Skin epidermis (tissue), 12 donors: ENCODE measurements around the gene CORO1C.
A peak's percentile ranks its signal among the peaks of the same experiment; 100 is the strongest.
"Not testable (repeated sequence)": the region's sequence is repeated elsewhere in the genome, so short reads cannot be mapped to it uniquely, and the experiment has no call there.

ENCODE experiments used
- H3K27ac ChIP-seq, 21 experiments: fragments of 200-600 bp; sonication (generic) in 11 of 21; one replicate each; pipeline ENCODE4 v1.5.0; 2020; ENCODE audit warnings: mild to moderate bottlenecking in 3 of 21, inconsistent platforms in 2 of 21, moderate library complexity in 2 of 21
- H3K4me3 ChIP-seq, 7 experiments: fragments of 200-600 bp; sonication (generic) in 2 of 7; one replicate each; pipeline ENCODE4 v1.5.0; 2020; ENCODE audit warnings: inconsistent platforms in 2 of 7, mild to moderate bottlenecking in 2 of 7, moderate library complexity in 1 of 7

CORO1C gene

GRCh38 chr12:108658115-108658514 is 73.2 kb downstream of the CORO1C start:
- not testable (repeated sequence) for H3K27ac ChIP-seq, H3K4me3 ChIP-seq

GRCh38 chr12:108657130-108657745 is 74.1 kb downstream of the CORO1C start:
- Histone ChIP-seq H3K4me3 (no peak overlapping the region), H3K27ac (no peak overlapping the region)

DNA sequence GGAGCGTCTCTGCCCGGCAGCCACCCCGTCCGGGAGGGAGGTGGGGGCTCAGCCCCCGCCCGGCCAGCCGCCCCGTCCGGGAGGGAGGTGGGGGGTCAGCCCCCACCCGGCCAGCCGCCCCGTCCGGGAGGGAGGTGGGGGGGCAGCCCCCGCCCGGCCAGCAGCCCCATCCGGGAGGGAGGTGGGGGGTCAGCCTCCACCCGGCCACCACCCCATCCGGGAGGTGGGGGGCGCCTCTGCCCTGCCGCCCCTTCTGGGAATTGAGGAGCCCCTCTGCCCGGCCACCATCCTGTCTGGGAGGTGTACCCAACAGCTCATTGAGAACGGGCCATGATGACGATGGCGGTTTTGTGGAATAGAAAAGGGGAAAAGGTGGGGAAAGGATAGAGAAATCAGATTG is 75.1 kb downstream of the CORO1C start:
- not testable (repeated sequence) for H3K27ac ChIP-seq, H3K4me3 ChIP-seq

DNA sequence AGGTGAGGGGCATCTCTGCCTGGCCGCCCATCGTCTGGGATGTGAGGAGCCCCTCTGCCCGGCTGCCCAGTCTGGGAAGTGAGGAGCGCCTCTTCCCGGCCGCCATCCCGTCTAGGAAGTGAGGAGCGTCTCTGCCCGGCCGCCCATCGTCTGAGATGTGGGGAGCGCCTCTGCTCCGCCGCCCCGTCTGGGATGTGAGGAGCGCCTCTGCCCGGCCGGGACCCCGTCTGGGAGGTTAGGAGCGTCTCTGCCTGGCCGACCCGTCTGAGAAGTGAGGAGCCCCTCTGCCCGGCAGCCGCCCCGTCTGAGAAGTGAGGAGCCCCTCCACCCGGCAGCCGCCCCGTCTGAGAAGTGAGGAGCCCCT is 75.5 kb downstream of the CORO1C start:
- H3K27ac ChIP-seq, H3K4me3 ChIP-seq: not testable (repeated sequence)

- not testable (repeated sequence) for H3K27ac ChIP-seq, H3K4me3 ChIP-seq
These were observed 76.7 kb downstream of the CORO1C start for GRCh38 chr12:108654622-108655021.

DNA sequence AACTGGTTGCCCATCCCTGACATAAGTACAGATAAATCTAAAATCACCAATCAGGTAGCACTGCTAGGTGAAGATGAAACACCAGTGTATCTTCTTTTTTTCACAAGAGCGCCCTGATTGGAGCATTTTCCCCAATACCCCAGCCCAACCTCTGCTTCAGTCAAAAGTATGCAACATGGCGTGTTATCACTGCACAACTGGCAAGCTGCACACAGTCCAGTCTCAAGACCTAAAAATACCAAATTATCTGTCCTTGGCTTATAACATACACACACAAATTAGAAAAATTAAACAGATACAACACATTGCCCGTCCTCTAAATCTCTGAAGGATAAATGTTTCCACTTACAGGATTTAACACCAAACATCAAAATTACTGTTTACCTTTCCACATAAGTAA is 77.4 kb downstream of the CORO1C start:
- H3K4me3 ChIP-seq: no peak overlapping the region
- no peak overlapping the region for H3K27ac ChIP-seq

DNA sequence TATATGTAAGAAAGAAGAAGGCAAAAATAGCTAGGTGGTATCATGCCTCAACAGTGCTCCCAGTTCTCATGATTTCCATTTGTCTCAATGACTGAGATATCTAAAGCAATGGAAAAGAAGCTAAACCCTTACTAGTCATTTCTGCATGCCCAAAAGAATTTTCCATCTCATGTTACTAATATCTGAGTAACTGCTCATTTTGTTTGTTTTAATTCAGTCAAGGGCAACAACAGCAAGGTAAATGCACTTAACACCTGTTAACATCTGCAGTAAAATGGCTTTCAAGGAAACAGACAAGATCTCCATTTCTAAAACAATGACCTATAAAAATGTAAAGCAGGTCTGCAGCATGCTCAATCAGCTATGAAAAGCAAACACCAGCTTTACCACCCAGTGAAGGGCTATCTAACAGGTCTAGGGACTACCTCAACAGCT is 78.2 kb downstream of the CORO1C start:
- H3K27ac ChIP-seq: peak overlapping the region in 1 of 21 experiments; percentile 14
- H3K4me3 ChIP-seq: no peak overlapping the region

GRCh38 chr12:108650083-108650482 is 81.2 kb downstream of the CORO1C start:
- H3K4me3 ChIP-seq: no peak overlapping the region
- H3K27ac ChIP-seq: peak overlapping the region in 3 of 21 experiments; percentile 2 to 28 (median 14)

DNA sequence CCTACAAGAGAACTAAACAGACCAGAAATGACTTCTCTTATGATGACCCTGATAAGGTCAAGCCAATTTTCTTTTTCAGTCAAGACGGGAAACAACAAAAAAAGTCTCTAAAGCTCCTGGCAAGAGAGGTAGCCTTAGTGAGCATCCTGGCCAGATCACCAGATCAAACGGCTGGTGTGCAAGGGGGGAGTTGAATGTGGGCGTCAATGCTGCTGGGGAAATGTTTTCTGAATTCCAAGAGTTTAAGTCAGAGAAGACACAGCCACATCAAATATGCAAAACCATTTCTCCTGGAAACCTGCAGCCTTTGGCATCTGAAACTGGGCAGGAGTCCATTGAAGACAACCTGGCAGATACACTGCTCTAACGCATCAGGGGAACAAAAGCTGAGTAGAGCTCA is 81.6 kb downstream of the CORO1C start:
- H3K4me3 ChIP-seq: no peak overlapping the region
- peak overlapping the region in 3 of 21 experiments; percentile 18 to 35 (median 19) for H3K27ac ChIP-seq

DNA sequence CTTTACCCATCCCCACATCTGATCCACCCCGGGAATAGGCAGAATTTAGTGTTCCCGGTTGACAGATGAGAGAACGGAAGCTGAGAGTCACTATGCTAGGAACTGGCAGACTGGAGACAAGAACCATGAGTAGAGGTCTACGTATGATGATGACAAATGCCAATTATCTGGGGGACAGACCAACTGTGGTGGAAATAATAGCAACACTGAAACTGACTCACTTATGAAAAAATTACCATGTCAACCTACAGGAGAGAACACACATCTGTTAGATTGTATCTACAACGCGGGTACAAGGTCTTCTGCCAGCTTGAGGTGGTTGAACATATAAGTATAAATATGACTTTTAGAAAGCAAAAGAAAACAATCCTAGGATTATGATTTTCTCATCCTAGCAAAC is 82.2 kb downstream of the CORO1C start:
- H3K4me3 ChIP-seq: no peak overlapping the region
- peak overlapping the region in 3 of 21 experiments; percentile 18 to 35 (median 19) for H3K27ac ChIP-seq

- H3K4me3 ChIP-seq: no peak overlapping the region
- H3K27ac ChIP-seq: peak overlapping the region in 2 of 21 experiments; percentile 19 to 29
These were observed 82.9 kb downstream of the CORO1C start for GRCh38 chr12:108648371-108648770.

GRCh38 chr12:108647585-108648287 is 83.6 kb downstream of the CORO1C start:
- Histone ChIP-seq H3K4me3 (no peak overlapping the region), H3K27ac (peak overlapping the region in 4 of 21 experiments; percentile 17 to 37 (median 25))

- H3K27ac ChIP-seq: peak overlapping the region in 4 of 21 experiments; percentile 17 to 65 (median 22)
- H3K4me3 ChIP-seq: no peak overlapping the region
These were observed 84.4 kb downstream of the CORO1C start for GRCh38 chr12:108646600-108647579.

DNA sequence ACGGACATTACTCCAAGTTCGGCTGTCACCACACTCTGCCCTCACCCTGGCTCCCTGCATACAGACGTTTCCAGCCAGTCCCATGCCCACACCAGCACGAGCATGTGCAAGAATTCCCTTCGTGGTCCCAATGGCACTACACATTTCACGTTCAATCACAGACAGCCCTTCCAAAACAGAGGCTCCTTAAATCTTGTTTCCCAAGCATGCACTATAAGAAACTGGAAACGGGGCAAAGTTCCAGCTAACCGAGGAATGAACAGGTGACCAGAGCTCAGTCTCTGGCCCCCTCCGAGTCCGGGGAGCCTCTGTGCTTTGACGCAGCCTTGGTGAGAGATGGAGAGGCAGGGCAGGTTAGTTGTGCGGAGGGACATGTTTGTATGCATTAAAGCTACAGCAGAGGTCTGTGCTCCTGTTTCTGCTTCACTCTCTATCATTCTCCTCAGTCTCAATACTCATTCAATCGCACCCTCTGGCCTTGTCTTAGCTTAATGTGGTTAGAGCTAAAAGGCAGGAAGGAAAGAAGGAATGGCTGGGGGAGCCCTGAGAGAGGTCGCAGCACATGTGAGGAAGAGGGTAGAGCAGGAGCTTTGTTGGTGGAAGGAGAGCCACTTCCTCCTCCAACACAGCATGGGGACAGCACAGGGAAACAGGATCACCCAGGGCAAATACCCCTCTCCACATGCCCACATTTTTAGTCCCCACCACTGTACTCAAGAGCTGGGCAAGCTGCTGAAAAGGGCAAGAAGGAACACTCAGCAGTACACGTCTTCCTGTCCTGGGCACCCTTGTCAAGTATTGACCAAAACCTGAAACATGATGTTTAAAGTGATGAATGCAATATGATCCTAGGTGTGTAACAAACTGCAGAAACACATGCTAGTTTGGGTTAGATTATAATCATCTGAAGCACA is 85.4 kb downstream of the CORO1C start:
- Histone ChIP-seq H3K27ac (peak overlapping the region in 5 of 21 experiments; percentile 12 to 65 (median 21)), H3K4me3 (no peak overlapping the region)

- Histone ChIP-seq H3K4me3 (no peak overlapping the region), H3K27ac (peak overlapping the region in 11 of 21 experiments; percentile 2 to 68 (median 27))
These were observed 86.6 kb downstream of the CORO1C start for GRCh38 chr12:108644811-108645120.

- no peak overlapping the region for H3K4me3 ChIP-seq
- H3K27ac ChIP-seq: peak overlapping the region in 14 of 21 experiments; percentile 0 to 68 (median 21)
These were observed 87.1 kb downstream of the CORO1C start for GRCh38 chr12:108643941-108644810.

GRCh38 chr12:108642899-108643654 is 88.2 kb downstream of the CORO1C start:
- Histone ChIP-seq H3K27ac (peak overlapping the region in 7 of 21 experiments; percentile 2 to 56 (median 29)), H3K4me3 (no peak overlapping the region)
